ENCODE data around the gene TUT1. TPM values are rescaled to one million over a fixed set of nuclear protein-coding genes. Genes with fewer than 3 reads are reported as not detected.

The TUT1 gene
- total RNA-seq, 1 experiment from 2014 or later: 39.3 TPM

- Histone ChIP-seq H3K4me3 (no peak overlapping the region), H3K79me2 (ENCODE audit: low read depth) (peaks cover 18% of the 10 kb centered on the region), H2AFZ (no peak overlapping the region), H4K20me1 (ENCODE audit: insufficient read depth) (no peaks in the 10 kb centered on the region), H3K4me1 (replicated peaks; ENCODE audit: insufficient read depth) (peaks cover 35% of the 10 kb centered on the region), H3K9me3 (ENCODE audit: insufficient read depth, low read depth) (no peaks in the 10 kb centered on the region), H3F3A (ENCODE audit: insufficient read depth, low read depth) (peaks cover 47% of the 10 kb centered on the region), H3K36me3 (ENCODE audit: low read depth) (peaks cover 6% of the 10 kb centered on the region; the same call in 1 of the 2 replicates), H3K4me2 (peak overlapping the region; percentile 57), H3K9me2 (ENCODE audit: insufficient read depth) (no peaks in the 10 kb centered on the region), H3K27me3 (ENCODE audit: insufficient read depth, low read depth) (no peaks in the 10 kb centered on the region), H3K27ac (peak overlapping the region; percentile 66)
- BruUV-seq (replicated peaks): no TSS peak
- intact Hi-C loops (cut with micrococcal nuclease; ENCODE audit: unreplicated experiment): loop anchor here (5.0 kb wide), 6 partner anchors 33 to 268 kb away; partner anchors contain the start of genes BSCL2, EEF1G, GANAB and GNG3
- peak; percentile 72 to 75 for DNase-seq
- CTCF ChIA-PET: interaction anchor here (0.6 kb wide), 1 partner anchor 239 kb away, joined by 4 read pairs; no protein-coding TSS in a partner anchor
- no peak for TF ChIP-seq EZH2 (IDR thresholded peaks at IDR 0.05; ENCODE audit: low read depth)
- TF ChIP-seq, protein P1, sequence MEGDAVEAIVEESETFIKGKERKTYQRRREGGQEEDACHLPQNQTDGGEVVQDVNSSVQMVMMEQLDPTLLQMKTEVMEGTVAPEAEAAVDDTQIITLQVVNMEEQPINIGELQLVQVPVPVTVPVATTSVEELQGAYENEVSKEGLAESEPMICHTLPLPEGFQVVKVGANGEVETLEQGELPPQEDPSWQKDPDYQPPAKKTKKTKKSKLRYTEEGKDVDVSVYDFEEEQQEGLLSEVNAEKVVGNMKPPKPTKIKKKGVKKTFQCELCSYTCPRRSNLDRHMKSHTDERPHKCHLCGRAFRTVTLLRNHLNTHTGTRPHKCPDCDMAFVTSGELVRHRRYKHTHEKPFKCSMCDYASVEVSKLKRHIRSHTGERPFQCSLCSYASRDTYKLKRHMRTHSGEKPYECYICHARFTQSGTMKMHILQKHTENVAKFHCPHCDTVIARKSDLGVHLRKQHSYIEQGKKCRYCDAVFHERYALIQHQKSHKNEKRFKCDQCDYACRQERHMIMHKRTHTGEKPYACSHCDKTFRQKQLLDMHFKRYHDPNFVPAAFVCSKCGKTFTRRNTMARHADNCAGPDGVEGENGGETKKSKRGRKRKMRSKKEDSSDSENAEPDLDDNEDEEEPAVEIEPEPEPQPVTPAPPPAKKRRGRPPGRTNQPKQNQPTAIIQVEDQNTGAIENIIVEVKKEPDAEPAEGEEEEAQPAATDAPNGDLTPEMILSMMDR (conservative IDR thresholded peaks at IDR 0.05): no peak
- POLR2A ChIA-PET (ENCODE audit: unreplicated experiment): no interaction called here
These were observed 23.0 kb upstream of the TUT1 start for GRCh38 chr11:62614275-62614674.

DNA sequence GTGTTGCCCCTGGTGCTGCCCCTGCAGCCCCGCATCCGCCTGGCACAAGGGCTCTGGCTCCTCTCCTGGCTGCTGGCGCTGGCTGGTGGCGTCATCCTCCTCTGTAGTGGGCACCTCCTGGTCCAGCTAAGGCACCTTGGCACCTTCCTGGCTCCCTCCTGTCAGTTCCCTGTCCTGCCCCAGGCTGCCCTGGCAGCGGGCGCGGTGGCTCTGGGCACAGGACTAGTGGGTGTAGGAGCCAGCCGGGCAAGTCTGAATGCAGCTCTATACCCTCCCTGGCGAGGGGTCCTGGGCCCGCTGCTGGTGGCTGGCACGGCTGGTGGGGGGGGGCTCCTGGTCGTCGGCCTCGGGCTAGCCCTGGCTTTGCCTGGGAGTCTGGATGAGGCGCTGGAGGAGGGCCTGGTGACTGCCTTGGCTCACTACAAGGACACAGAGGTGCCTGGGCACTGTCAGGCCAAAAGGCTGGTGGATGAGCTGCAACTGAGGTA, 22.0 kb upstream of the TUT1 start:
- Histone ChIP-seq H3K9me3 (ENCODE audit: insufficient read depth, low read depth) (no peaks in the 10 kb centered on the region), H4K20me1 (ENCODE audit: insufficient read depth) (no peaks in the 10 kb centered on the region), H3K4me3 (peak overlapping the region; percentile 85; the same call in 1 of the 2 replicates), H3F3A (ENCODE audit: insufficient read depth, low read depth) (peaks cover 47% of the 10 kb centered on the region), H3K27me3 (ENCODE audit: insufficient read depth, low read depth) (no peaks in the 10 kb centered on the region), H3K27ac (peak overlapping the region; percentile 66), H3K4me1 (replicated peaks; ENCODE audit: insufficient read depth) (peaks cover 35% of the 10 kb centered on the region), H3K79me2 (ENCODE audit: low read depth) (peaks cover 18% of the 10 kb centered on the region), H3K36me3 (ENCODE audit: low read depth) (peaks cover 6% of the 10 kb centered on the region; the same call in 1 of the 2 replicates), H2AFZ (0 out of 2 replicates have a peak overlapping the region, but pooled peaks have one; percentile 30), H3K4me2 (peak overlapping the region; percentile 88), H3K9me2 (ENCODE audit: insufficient read depth) (no peaks in the 10 kb centered on the region)
- intact Hi-C loops (cut with micrococcal nuclease; ENCODE audit: unreplicated experiment): loop anchor here (5.0 kb wide), 6 partner anchors 34 to 269 kb away; partner anchors contain the start of genes BSCL2, EEF1G, GANAB and GNG3
- no peak for DNase-seq
- ChIA-PET POLR2A (ENCODE audit: unreplicated experiment) (interaction anchor here (1.0 kb wide), 1 partner anchor 8 kb away, joined by 3 read pairs; the partner anchor contains the start of gene B3GAT3), CTCF (interaction anchor here (0.7 kb wide), 1 partner anchor 12 kb away, joined by 3 read pairs; no protein-coding TSS in a partner anchor)
- BruUV-seq (replicated peaks): no TSS peak
- TF ChIP-seq, protein P1 (conservative IDR thresholded peaks at IDR 0.05): no peak
- TF ChIP-seq EZH2 (IDR thresholded peaks at IDR 0.05; ENCODE audit: low read depth): no peak

GRCh38 chr11:62612366-62613290, 21.3 kb upstream of the TUT1 start, which contains the start of the genes EML3 and ROM1:
EML3 (minus strand) TSS chr11:62612775; CDS start chr11:62612457, 318 bp downstream.
ROM1 (plus strand) TSS chr11:62613257; CDS start chr11:62613282, 25 bp downstream.
- intact Hi-C loops (cut with micrococcal nuclease; ENCODE audit: unreplicated experiment): loop anchor here (1.0 to 5.0 kb wide), 7 partner anchors 21 to 270 kb away; partner anchors contain the start of genes BSCL2, EEF1G, GANAB and GNG3
- H3K27ac ChIP-seq: peak within 1 kb of the TSS; percentile 66
- H3K4me1 ChIP-seq (replicated peaks; ENCODE audit: insufficient read depth): peaks cover 35% of the 10 kb centered on the region
- POLR2A ChIA-PET (ENCODE audit: unreplicated experiment): interaction anchor here (1.0 kb wide), 1 partner anchor 9 kb away, joined by 3 read pairs; the partner anchor contains the start of gene B3GAT3
- H3K9me2 ChIP-seq (ENCODE audit: insufficient read depth): no peaks in the 10 kb centered on the region
- peak; percentile 79 to 93 for DNase-seq
- no peaks in the 10 kb centered on the region for H3K9me3 ChIP-seq (ENCODE audit: insufficient read depth, low read depth)
- H3K4me2 ChIP-seq: peak within 1 kb of the TSS; percentile 88
- peaks cover 9% of the 10 kb centered on the region; the same call in 1 of the 2 replicates for H3K36me3 ChIP-seq (ENCODE audit: low read depth)
- no peaks in the 10 kb centered on the region for H3K27me3 ChIP-seq (ENCODE audit: insufficient read depth, low read depth)
- H3F3A ChIP-seq (ENCODE audit: insufficient read depth, low read depth): peaks cover 47% of the 10 kb centered on the region
- BruUV-seq (replicated peaks): no TSS peak
- TF ChIP-seq, protein P1 (conservative IDR thresholded peaks at IDR 0.05): peak; percentile 87
- no peak for TF ChIP-seq EZH2 (IDR thresholded peaks at IDR 0.05; ENCODE audit: low read depth)
- peak within 1 kb of the TSS; percentile 85 for H3K4me3 ChIP-seq
- CTCF ChIA-PET: interaction anchor here (1.0 to 1.3 kb wide), 5 partner anchors 9 to 218 kb away, joined by 3 to 12 read pairs (median 4); partner anchors contain the start of genes MTA2 and ZBTB3
- no peaks in the 10 kb centered on the region for H4K20me1 ChIP-seq (ENCODE audit: insufficient read depth)
- H2AFZ ChIP-seq: peak within 1 kb of the TSS; percentile 87
- H3K79me2 ChIP-seq (ENCODE audit: low read depth): peaks cover 18% of the 10 kb centered on the region
